ENCODE results near the gene ESR2.
"Not testable (repeated sequence)": the region's sequence is repeated elsewhere in the genome, so short reads cannot be mapped to it uniquely, and the experiment has no call there.

ESR2 gene

DNA sequence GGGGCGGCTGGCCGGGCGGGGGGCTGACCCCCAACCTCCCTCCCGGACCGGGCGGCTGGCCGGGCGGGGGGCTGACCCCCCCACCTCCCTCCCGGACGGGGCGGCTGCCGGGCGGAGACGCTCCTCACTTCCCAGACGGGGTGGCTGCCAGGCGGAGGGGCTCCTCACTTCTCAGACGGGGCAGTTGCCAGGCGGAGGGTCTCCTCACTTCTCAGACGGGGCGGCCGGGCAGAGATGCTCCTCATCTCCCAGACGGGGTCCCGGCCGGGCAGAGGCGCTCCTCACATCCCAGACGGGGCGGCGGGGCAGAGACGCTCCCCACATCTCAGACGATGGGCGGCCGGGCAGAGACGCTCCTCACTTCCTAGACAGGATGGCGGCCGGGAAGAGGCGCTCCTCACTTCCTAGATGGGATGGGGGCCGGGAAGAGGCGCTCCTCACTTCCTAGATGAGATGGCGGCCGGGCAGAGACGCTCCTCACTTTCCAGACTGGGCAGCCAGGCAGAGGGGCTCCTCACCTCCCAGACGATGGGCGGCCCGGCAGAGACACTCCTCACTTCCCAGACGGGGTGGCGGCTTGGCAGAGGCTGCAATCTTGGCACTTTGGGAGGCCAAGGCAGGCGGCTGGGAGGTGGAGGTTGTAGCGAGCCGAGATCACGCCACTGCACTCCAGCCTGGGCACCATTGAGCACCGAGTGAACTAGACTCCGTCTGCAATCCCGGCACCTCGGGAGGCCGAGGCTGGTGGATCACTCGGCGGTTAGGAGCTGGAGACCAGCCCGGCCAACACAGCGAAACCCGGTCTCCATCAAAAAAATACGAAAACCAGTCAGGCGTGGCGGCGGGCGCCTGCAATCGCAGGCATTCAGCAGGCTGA lies 256.1 kb downstream of the ESR2 start:
- DNase-seq (ENCODE audit: low read depth), result not testable (repeated sequence)

DNA sequence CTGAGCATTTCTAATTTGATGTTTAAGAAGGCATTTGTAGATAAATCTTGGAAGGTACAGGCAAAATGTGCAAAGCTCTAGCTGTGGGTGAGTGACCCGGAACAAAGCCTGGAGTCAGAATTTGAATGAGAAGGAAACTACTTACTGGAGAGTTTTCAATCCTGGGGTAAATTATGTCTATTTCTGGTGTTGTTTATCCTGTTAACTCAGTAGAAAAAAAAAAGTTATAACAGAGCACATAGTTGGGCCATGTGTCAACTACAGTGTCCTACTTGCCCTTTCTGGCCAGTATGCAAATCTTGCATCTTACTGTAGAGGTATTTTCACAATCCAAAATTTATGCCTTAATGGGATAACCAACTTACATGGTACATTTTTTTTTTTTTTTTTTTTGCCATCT lies 259.0 kb downstream of the ESR2 start:
- no peak for DNase-seq (ENCODE audit: low read depth)
